Panc1 (cell line): ENCODE measurements around the gene MPP3. TPM values are rescaled to one million over a fixed set of nuclear protein-coding genes. Genes with fewer than 3 reads are reported as not detected.

Experiments used
- ATAC-seq: fragments of 200-7000 bp; cut with Tn5 transposase; 2 replicates; pipeline ENCODE4 v1.9.1; 2020; ENCODE audit warnings: mild to moderate bottlenecking, moderate library complexity
- BruUV-seq: library from RNA; stranded (reverse); fragments of 400-500 nt; replicated peaks from 2 replicates; lab custom pipeline; 2021; lab: Mats Ljungman, UMichigan
- CTCF ChIA-PET: fragments of 300-600 bp; sonication (Branson Sonifier 250); formaldehyde crosslinking; loops from one replicate; lab custom pipeline; 2022; ENCODE audit warnings: antibody characterized with exemption; lab: Charles Lee
- POLR2A ChIA-PET: fragments of 300-600 bp; sonication (Branson Sonifier 250); formaldehyde crosslinking; loops from one replicate; lab custom pipeline; 2022; ENCODE audit warnings: antibody characterized with exemption; lab: Charles Lee
- DNase-seq: peaks from one replicate; pipeline ENCODE4 v3.0.0-alpha.2; 2010; ENCODE audit warnings: low read depth, low spot score
- H3K27ac ChIP-seq: 2 replicates; pipeline ENCODE4 v1.5.1; 2011; ENCODE audit warnings: mild to moderate bottlenecking, low read length, inconsistent platforms
- H3K27me3 ChIP-seq: fragments of 200-500 bp; sonication (Bioruptor generic); 2 replicates; pipeline ENCODE4 v1.6.0; 2014; ENCODE audit warnings: low read length, inconsistent platforms; ENCODE audit not compliant: control insufficient read depth, insufficient read depth
- H3K36me3 ChIP-seq: fragments of 200-500 bp; sonication (Bioruptor generic); 2 replicates; pipeline ENCODE4 v1.5.1; 2014; ENCODE audit warnings: inconsistent platforms, mild to moderate bottlenecking, low read length, moderate library complexity; ENCODE audit not compliant: control insufficient read depth, insufficient read depth
- H3K4me1 ChIP-seq: 2 replicates; pipeline ENCODE4 v1.5.1; 2011; ENCODE audit warnings: inconsistent platforms, mild to moderate bottlenecking, low read length, moderate library complexity; ENCODE audit not compliant: control insufficient read depth, insufficient read depth
- H3K4me3 ChIP-seq, 2 experiments: 2 replicates each; pipeline ENCODE4 v1.5.1; 2011 to 2012; ENCODE audit warnings: low read depth in 2 of 2, low read length in 2 of 2, mild to moderate bottlenecking in 2 of 2, inconsistent platforms in 1 of 2, moderate library complexity in 1 of 2
- H3K9me3 ChIP-seq: fragments of 200-500 bp; sonication (Bioruptor generic); 2 replicates; pipeline ENCODE4 v1.5.1; 2014; ENCODE audit warnings: low read depth, mild to moderate bottlenecking, inconsistent platforms, low read length, moderate library complexity; ENCODE audit not compliant: control insufficient read depth, insufficient read depth
- CTCF ChIP-seq: fragments of 450-650 bp; IDR thresholded peaks from 2 replicates; pipeline ENCODE4 v1.5.1; 2017; ENCODE audit warnings: mild to moderate bottlenecking
- POLR2AphosphoS5 ChIP-seq: IDR thresholded peaks from 2 replicates; pipeline ENCODE4 v1.6.1; 2012; ENCODE audit warnings: mild to moderate bottlenecking, low read depth, low read length, moderate library complexity
- REST ChIP-seq, 2 experiments: IDR thresholded peaks; 2 replicates each; pipeline ENCODE4 v1.6.1; 2011 to 2012; ENCODE audit warnings: low read depth in 2 of 2, control low read depth in 1 of 2, low read length in 1 of 2, mild to moderate bottlenecking in 1 of 2, moderate library complexity in 1 of 2; ENCODE audit not compliant: insufficient read depth in 1 of 2
- SIN3A ChIP-seq: IDR thresholded peaks from 2 replicates; pipeline ENCODE4 v1.6.1; 2012; ENCODE audit warnings: low read depth, mild to moderate bottlenecking, low read length, moderate library complexity, borderline replicate concordance; ENCODE audit not compliant: insufficient read depth
- TCF7L2 ChIP-seq: IDR thresholded peaks from 2 replicates; pipeline ENCODE4 v1.6.1; 2011; ENCODE audit warnings: mild to moderate bottlenecking, low read depth, low read length, inconsistent platforms
- in situ Hi-C: cut with HindIII; loops from 2 replicates; pipeline ENCODE4 v1.10.0; 2016; ENCODE audit warnings: low sequenced_read_pairs, low pct_unique_long_range_greater_than_20kb
- intact Hi-C: fragments of 100-400 bp; cut with micrococcal nuclease; formaldehyde crosslinking; loops from one replicate; pipeline ENCODE4 v1.10.0; 2022; ENCODE audit not compliant: unreplicated experiment
- total RNA-seq: library from RNA; stranded (reverse); gene quantifications from one replicate; pipeline ENCODE4 v1.2.1, GENCODE V29; 2021; ENCODE audit not compliant: unreplicated experiment

MPP3 gene
- total RNA-seq, 1 experiment from 2014 or later, result 7.1 TPM

DNA sequence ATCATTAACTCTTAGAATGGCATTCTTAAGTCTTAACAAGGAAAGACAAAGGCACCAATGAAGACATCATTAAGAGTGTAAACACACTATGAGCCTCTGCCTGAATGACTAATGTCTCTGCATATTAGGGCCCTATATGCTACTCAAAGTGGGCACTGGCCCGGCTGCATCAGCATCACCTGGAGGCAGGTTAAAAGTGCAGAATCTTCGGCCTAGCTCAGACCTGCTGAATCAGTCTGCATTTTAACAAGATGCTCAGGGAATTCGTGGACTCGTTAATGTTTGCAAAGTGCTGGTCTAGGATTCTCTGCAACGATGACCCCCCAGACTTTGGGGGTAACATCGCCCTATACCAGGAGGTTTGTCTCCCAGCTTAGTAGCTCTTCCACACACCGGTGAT is 6.7 kb downstream of the MPP3 start:
- Histone ChIP-seq H3K36me3 (no peaks in the 10 kb centered on the region), H3K4me1 (no peaks in the 10 kb centered on the region), H3K27me3 (no peaks in the 10 kb centered on the region), H3K27ac (no peak overlapping the region), H3K9me3 (no peaks in the 10 kb centered on the region), H3K4me3 (no peak overlapping the region)
- BruUV-seq, result no TSS peak
- in situ Hi-C loops, result no loop called here
- ChIA-PET CTCF (no interaction called here), POLR2A (no interaction called here)
- no peak for TF ChIP-seq CTCF
- no peak for TF ChIP-seq REST (IDR thresholded peaks at IDR 0.05; ENCODE audit: insufficient read depth in 1 of 2, low read depth in 2 of 2, low read length in 1 of 2)
- TF ChIP-seq TCF7L2, result no peak
- TF ChIP-seq SIN3A, result no peak
- no peak for TF ChIP-seq POLR2AphosphoS5
- ATAC-seq (no peak), DNase-seq (no peak)
- intact Hi-C loops, result no loop called here

GRCh38 chr17:43825567-43825966 is 7.4 kb downstream of the MPP3 start:
- Histone ChIP-seq H3K9me3 (no peaks in the 10 kb centered on the region), H3K4me1 (no peaks in the 10 kb centered on the region), H3K4me3 (no peak overlapping the region), H3K36me3 (no peaks in the 10 kb centered on the region), H3K27me3 (no peaks in the 10 kb centered on the region), H3K27ac (no peak overlapping the region)
- CTCF ChIA-PET, result no interaction called here
- in situ Hi-C loops (no loop called here), intact Hi-C loops (no loop called here)
- ATAC-seq (no peak), DNase-seq (no peak)
- TF ChIP-seq POLR2AphosphoS5 (no peak), CTCF (no peak), SIN3A (no peak), REST (IDR thresholded peaks at IDR 0.05; ENCODE audit: insufficient read depth in 1 of 2, low read depth in 2 of 2, low read length in 1 of 2) (no peak), TCF7L2 (no peak)
- POLR2A ChIA-PET, result interaction anchor here (0.5 kb wide), 1 partner anchor 26 kb away, joined by 10 read pairs; no protein-coding TSS in a partner anchor
- no TSS peak for BruUV-seq
